Kidney epithelial cell (primary cell): ENCODE data around the gene COL13A1. TPM values are rescaled to one million over a fixed set of nuclear protein-coding genes. Genes with fewer than 3 reads are reported as not detected.

ENCODE experiments used
- DNase-seq: peaks from one replicate; pipeline ENCODE4 v3.0.0-alpha.2; 2010; ENCODE audit warnings: low read depth
- H3K27me3 ChIP-seq: 2 replicates; pipeline ENCODE4 v1.6.0; 2011; ENCODE audit warnings: low read length; ENCODE audit not compliant: control insufficient read depth, insufficient read depth
- H3K36me3 ChIP-seq: 2 replicates; pipeline ENCODE4 v1.5.1; 2011; ENCODE audit warnings: low read length; ENCODE audit not compliant: control insufficient read depth, insufficient read depth
- H3K4me3 ChIP-seq: 2 replicates; pipeline ENCODE4 v1.5.1; 2011; ENCODE audit warnings: low read depth, mild to moderate bottlenecking, control low read depth, low read length
- total RNA-seq: library from RNA; depleted of rRNA; stranded (reverse); fragments of >200 nt; gene quantifications from 2 replicates; pipeline ENCODE4 v1.2.3, GENCODE V29; 2015
- TF ChIP-seq, protein P1 (sequence below): IDR thresholded peaks from 2 replicates; pipeline ENCODE4 v1.5.1; 2011; ENCODE audit warnings: mild to moderate bottlenecking, moderate library complexity, low read length, control low read depth, inconsistent platforms; ENCODE audit not compliant: insufficient read depth, poor library complexity, severe bottlenecking

The COL13A1 gene
- total RNA-seq, 1 donor from 2014 or later, result 1.7 TPM

DNA sequence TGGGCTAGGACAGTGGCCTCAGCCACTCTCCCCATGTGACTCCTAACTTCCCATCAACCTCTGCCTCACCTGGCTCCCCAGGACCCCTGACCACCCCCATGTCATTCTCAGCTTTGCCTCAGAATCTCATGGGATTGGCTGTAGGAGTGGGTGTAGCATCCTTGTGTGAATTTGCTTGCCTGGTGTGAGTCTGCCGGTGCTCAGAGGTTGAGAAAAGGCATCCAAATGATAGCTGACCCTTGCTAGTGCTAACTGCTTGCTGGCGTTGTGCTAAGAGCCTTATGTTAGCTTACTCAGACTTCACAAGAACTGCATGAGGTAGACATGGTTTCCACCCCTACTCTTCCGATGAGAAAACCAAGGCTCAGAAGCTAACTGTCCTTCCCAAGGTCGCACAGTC lies 74.2 kb downstream of the COL13A1 start:
- Histone ChIP-seq H3K36me3 (no peaks in the 10 kb centered on the region), H3K4me3 (no peak overlapping the region), H3K27me3 (peaks cover 14% of the 10 kb centered on the region)
- DNase-seq, result no peak
- TF ChIP-seq, protein P1, sequence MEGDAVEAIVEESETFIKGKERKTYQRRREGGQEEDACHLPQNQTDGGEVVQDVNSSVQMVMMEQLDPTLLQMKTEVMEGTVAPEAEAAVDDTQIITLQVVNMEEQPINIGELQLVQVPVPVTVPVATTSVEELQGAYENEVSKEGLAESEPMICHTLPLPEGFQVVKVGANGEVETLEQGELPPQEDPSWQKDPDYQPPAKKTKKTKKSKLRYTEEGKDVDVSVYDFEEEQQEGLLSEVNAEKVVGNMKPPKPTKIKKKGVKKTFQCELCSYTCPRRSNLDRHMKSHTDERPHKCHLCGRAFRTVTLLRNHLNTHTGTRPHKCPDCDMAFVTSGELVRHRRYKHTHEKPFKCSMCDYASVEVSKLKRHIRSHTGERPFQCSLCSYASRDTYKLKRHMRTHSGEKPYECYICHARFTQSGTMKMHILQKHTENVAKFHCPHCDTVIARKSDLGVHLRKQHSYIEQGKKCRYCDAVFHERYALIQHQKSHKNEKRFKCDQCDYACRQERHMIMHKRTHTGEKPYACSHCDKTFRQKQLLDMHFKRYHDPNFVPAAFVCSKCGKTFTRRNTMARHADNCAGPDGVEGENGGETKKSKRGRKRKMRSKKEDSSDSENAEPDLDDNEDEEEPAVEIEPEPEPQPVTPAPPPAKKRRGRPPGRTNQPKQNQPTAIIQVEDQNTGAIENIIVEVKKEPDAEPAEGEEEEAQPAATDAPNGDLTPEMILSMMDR, result no peak

DNA sequence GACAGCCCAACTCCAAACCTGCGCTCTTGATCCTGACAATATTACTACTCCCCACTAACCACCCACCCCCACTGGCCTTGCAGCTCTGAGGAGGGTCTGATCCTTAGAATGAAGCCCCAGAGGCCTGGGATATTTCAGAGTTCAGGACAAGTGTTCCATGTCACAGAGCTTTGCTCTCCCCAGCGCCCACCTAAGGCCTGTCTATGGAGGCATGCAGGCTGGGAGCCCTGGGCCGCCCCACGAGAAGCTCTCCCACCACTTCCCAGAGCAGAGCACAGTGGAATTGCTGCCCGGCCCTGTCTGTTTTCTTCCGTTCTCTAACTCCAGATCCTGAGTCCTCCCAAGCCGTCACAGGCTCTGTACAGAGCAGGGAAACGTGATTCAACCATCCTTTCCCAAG lies 74.6 kb downstream of the COL13A1 start:
- H3K36me3 ChIP-seq, result no peaks in the 10 kb centered on the region
- DNase-seq, result no peak
- no peak overlapping the region for H3K4me3 ChIP-seq
- peaks cover 16% of the 10 kb centered on the region for H3K27me3 ChIP-seq
- TF ChIP-seq, protein P1, result no peak

DNA sequence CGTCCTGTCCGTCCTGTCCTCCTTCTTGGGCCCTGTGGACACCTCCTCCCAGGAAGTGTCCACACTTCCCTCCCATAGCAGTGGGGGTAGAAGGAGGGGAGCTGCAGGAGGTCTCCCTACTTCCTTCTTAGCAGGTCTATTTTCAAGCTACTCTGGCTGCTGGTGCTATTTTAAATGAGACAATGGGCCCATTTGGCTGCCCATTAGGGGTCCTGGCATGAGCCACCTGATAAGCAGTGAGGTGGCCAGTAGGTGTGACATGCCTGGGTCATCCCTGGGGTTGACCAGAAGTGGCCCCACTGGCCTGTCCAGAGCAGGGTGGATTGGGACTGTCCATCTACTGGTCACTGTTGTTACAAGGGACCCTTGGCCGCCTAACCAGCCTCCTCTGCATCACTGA lies 75.2 kb downstream of the COL13A1 start:
- peaks cover 19% of the 10 kb centered on the region for H3K27me3 ChIP-seq
- TF ChIP-seq, protein P1, result no peak
- no peak overlapping the region for H3K4me3 ChIP-seq
- H3K36me3 ChIP-seq, result no peaks in the 10 kb centered on the region
- no peak for DNase-seq

DNA sequence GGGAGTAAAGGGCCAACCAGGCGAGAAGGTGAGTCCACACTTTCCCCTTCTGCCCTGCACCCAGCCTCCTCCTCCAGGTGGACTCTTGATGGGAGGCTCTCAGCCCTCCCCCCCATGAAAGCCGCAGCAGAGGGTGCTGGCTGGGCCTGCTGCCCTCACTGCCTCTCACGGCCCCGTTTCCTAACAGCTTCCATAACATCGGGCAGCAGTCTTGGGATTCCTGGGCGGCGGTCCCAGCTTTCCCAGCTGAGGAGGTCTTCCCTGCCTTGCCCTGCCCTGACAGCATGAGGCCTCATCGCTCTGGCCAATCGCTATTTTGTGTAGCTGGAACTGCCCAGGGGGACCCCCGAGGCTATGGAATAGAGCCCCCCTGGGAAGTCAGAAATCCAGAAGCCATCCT lies 76.3 kb downstream of the COL13A1 start:
- Histone ChIP-seq H3K27me3 (peaks cover 21% of the 10 kb centered on the region), H3K36me3 (no peaks in the 10 kb centered on the region), H3K4me3 (no peak overlapping the region)
- TF ChIP-seq, protein P1, result no peak
- no peak for DNase-seq

DNA sequence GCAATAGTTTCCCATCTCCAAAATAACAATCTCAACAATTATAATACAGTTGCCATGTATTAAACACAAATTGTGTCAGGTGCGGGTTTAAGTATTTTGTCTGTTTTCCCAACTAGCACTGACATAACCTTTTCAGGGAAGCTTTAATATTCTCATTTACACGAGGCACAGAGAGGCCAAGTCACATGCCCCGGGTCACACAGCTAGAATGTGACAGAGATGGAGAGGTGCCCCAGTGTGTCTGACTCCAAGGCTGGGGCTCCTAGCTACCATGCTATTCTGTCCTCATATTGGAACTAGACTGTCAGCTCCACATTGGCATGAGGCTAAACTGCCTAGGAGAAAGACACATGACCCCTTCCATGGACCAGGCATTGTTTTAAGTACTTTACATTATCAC lies 77.2 kb downstream of the COL13A1 start:
- Histone ChIP-seq H3K4me3 (no peak overlapping the region), H3K36me3 (no peaks in the 10 kb centered on the region), H3K27me3 (peaks cover 28% of the 10 kb centered on the region)
- TF ChIP-seq, protein P1, result no peak
- DNase-seq, result no peak

DNA sequence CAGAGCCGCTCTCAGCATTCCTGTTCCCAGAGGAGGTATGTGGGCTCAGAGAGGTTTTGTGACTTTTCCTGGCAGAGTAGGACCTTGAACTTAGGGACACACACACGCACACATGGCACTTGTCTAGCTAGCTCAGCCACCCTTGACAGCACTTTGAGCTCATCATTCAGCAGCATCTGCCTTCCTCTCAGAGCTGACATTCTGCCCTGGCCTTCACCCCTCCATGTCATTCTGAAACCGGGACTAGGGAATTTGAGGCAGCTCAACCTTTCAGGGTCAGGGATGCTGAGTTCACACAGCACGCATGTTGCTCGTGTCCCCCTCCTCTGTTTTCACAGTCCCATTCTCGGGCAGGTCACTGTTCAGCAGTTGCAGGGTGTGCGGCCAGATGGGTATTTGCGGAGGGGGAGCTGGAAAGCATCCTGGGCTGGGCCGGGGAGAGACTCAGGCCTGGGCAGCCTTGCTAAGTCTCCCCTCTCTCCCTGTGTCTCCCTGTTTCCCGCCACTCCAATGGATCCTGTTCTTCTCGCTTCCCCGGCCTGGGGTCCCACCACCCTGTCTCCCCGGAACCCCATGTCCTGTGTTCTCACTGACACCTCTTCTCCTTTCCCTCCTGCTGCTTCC lies 78.0 kb downstream of the COL13A1 start:
- no peak for DNase-seq
- Histone ChIP-seq H3K4me3 (no peak overlapping the region), H3K36me3 (no peaks in the 10 kb centered on the region), H3K27me3 (peaks cover 28% of the 10 kb centered on the region)
- TF ChIP-seq, protein P1, result no peak
